ENCODE data around the gene COPS9. TPM values are rescaled to one million over a fixed set of nuclear protein-coding genes. Genes with fewer than 3 reads are reported as not detected.

The COPS9 gene
- total RNA-seq, 1 experiment from 2014 or later = 473 TPM

GRCh38 chr2:240140920-240141319 is 4.8 kb upstream of the COPS9 start:
- no peak overlapping the region for H2AFZ ChIP-seq (ENCODE audit: low read length)
- H3K27me3 ChIP-seq (ENCODE audit: low read length) = no peaks in the 10 kb centered on the region
- H3K9me2 ChIP-seq (replicated peaks; ENCODE audit: low read length) = no peaks in the 10 kb centered on the region
- CTCF ChIA-PET = no interaction called here
- H3K9ac ChIP-seq (ENCODE audit: low read length) = no peak overlapping the region
- no peaks in the 10 kb centered on the region for H3K36me3 ChIP-seq (ENCODE audit: low read depth, low read length)
- no peak overlapping the region for H3K4me2 ChIP-seq (ENCODE audit: low read length)
- H3F3A ChIP-seq (ENCODE audit: low read length, unreplicated experiment) = no peaks in the 10 kb centered on the region
- BruUV-seq (replicated peaks) = no TSS peak
- no peak for TF ChIP-seq EZH2phosphoT487 (IDR thresholded peaks at IDR 0.05; ENCODE audit: borderline replicate concordance, low read length)
- no peak for TF ChIP-seq EZH2 (IDR thresholded peaks at IDR 0.05; ENCODE audit: low read length, unreplicated experiment)
- no peak for TF ChIP-seq CTCF (conservative IDR thresholded peaks at IDR 0.05; ENCODE audit: low read depth, low read length)
- no peak overlapping the region for H3K4me3 ChIP-seq (ENCODE audit: low read length)
- no peaks in the 10 kb centered on the region for H3K9me3 ChIP-seq (ENCODE audit: low read length)
- ATAC-seq (no peak), DNase-seq (no peak)
- peaks cover 10% of the 10 kb centered on the region for H3K79me2 ChIP-seq (ENCODE audit: low read length)
- intact Hi-C loops (cut with micrococcal nuclease) = loop anchor here (5.0 kb wide), 1 partner anchor 319 kb away; no protein-coding TSS in a partner anchor
- peaks cover 14% of the 10 kb centered on the region for H3K4me1 ChIP-seq (ENCODE audit: insufficient read depth, low read length)
- POLR2A ChIA-PET (ENCODE audit: unreplicated experiment) = no interaction called here
- H3K27ac ChIP-seq (ENCODE audit: low read length) = no peak overlapping the region
- no peaks in the 10 kb centered on the region for H4K20me1 ChIP-seq (ENCODE audit: low read length)

GRCh38 chr2:240140511-240140910 is 4.4 kb upstream of the COPS9 start, which contains the start of gene OTOS:
OTOS (minus strand) TSS chr2:240140658; CDS start chr2:240140326, 332 bp downstream.
- BruUV-seq (replicated peaks) = no TSS peak
- peaks cover 14% of the 10 kb centered on the region for H3K79me2 ChIP-seq (ENCODE audit: low read length)
- H3K4me2 ChIP-seq (ENCODE audit: low read length) = no peak within 1 kb of the TSS
- no peak within 1 kb of the TSS for H3K27ac ChIP-seq (ENCODE audit: low read length)
- ChIA-PET CTCF (no interaction called here), POLR2A (ENCODE audit: unreplicated experiment) (no interaction called here)
- no peak within 1 kb of the TSS for H3K4me3 ChIP-seq (ENCODE audit: low read length)
- no peak within 1 kb of the TSS for H3K9ac ChIP-seq (ENCODE audit: low read length)
- no peak for DNase-seq
- ATAC-seq = no peak
- no peaks in the 10 kb centered on the region for H3K36me3 ChIP-seq (ENCODE audit: low read depth, low read length)
- H4K20me1 ChIP-seq (ENCODE audit: low read length) = no peaks in the 10 kb centered on the region
- no peaks in the 10 kb centered on the region for H3K27me3 ChIP-seq (ENCODE audit: low read length)
- no peaks in the 10 kb centered on the region for H3K9me2 ChIP-seq (replicated peaks; ENCODE audit: low read length)
- no peaks in the 10 kb centered on the region for H3F3A ChIP-seq (ENCODE audit: low read length, unreplicated experiment)
- no peak within 1 kb of the TSS for H2AFZ ChIP-seq (ENCODE audit: low read length)
- TF ChIP-seq CTCF (conservative IDR thresholded peaks at IDR 0.05; ENCODE audit: low read depth, low read length) (no peak), EZH2 (IDR thresholded peaks at IDR 0.05; ENCODE audit: low read length, unreplicated experiment) (no peak), EZH2phosphoT487 (IDR thresholded peaks at IDR 0.05; ENCODE audit: borderline replicate concordance, low read length) (no peak)
- H3K4me1 ChIP-seq (ENCODE audit: insufficient read depth, low read length) = peaks cover 14% of the 10 kb centered on the region
- H3K9me3 ChIP-seq (ENCODE audit: low read length) = no peaks in the 10 kb centered on the region
- intact Hi-C loops (cut with micrococcal nuclease) = loop anchor here (5.0 kb wide), 1 partner anchor 318 kb away; no protein-coding TSS in a partner anchor

GRCh38 chr2:240139666-240140393 is 3.7 kb upstream of the COPS9 start:
- Histone ChIP-seq H4K20me1 (ENCODE audit: low read length) (peaks cover 5% of the 10 kb centered on the region; the same call in 1 of the 2 replicates), H3K4me2 (ENCODE audit: low read length) (no peak overlapping the region), H3K4me3 (ENCODE audit: low read length) (no peak overlapping the region), H3K9me3 (ENCODE audit: low read length) (no peaks in the 10 kb centered on the region), H2AFZ (ENCODE audit: low read length) (no peak overlapping the region), H3K9ac (ENCODE audit: low read length) (no peak overlapping the region), H3K27ac (ENCODE audit: low read length) (no peak overlapping the region), H3K4me1 (ENCODE audit: insufficient read depth, low read length) (peaks cover 19% of the 10 kb centered on the region), H3K9me2 (replicated peaks; ENCODE audit: low read length) (no peaks in the 10 kb centered on the region), H3K27me3 (ENCODE audit: low read length) (no peaks in the 10 kb centered on the region), H3K79me2 (ENCODE audit: low read length) (peaks cover 20% of the 10 kb centered on the region), H3F3A (ENCODE audit: low read length, unreplicated experiment) (no peaks in the 10 kb centered on the region), H3K36me3 (ENCODE audit: low read depth, low read length) (no peaks in the 10 kb centered on the region)
- POLR2A ChIA-PET (ENCODE audit: unreplicated experiment) = no interaction called here
- CTCF ChIA-PET = interaction anchor here (0.7 kb wide), 1 partner anchor 21 kb away, joined by 3 read pairs; no protein-coding TSS in a partner anchor
- intact Hi-C loops (cut with micrococcal nuclease) = loop anchor here (5.0 kb wide), 1 partner anchor 318 kb away; no protein-coding TSS in a partner anchor
- no TSS peak for BruUV-seq (replicated peaks)
- no peak for ATAC-seq
- TF ChIP-seq EZH2 (IDR thresholded peaks at IDR 0.05; ENCODE audit: low read length, unreplicated experiment) (no peak), CTCF (conservative IDR thresholded peaks at IDR 0.05; ENCODE audit: low read depth, low read length) (no peak), EZH2phosphoT487 (IDR thresholded peaks at IDR 0.05; ENCODE audit: borderline replicate concordance, low read length) (no peak)
- DNase-seq = no peak

Measured in PC-3 (cell line).